ENCODE results near the gene NCAM1.

DNA sequence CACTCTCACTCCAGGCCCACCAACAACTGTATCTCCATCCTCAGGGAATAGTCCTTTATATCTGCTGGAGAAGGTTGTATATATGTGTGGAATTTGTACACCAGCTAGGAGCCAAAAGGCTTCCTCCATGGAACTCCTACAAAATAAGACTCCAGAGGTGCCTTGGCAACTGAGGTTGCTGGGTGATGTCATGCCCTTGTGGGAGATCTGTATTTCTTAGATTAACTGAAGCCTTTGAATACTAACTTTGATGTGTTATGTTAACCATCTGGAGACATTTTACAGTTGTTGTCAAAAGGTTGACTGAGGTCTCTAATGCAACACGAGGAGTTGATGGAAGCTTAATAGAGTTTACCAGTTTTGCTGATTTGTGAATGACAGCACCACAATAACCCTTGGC is 213.7 kb downstream of the NCAM1 start:
- TF ChIP-seq, protein P1, sequence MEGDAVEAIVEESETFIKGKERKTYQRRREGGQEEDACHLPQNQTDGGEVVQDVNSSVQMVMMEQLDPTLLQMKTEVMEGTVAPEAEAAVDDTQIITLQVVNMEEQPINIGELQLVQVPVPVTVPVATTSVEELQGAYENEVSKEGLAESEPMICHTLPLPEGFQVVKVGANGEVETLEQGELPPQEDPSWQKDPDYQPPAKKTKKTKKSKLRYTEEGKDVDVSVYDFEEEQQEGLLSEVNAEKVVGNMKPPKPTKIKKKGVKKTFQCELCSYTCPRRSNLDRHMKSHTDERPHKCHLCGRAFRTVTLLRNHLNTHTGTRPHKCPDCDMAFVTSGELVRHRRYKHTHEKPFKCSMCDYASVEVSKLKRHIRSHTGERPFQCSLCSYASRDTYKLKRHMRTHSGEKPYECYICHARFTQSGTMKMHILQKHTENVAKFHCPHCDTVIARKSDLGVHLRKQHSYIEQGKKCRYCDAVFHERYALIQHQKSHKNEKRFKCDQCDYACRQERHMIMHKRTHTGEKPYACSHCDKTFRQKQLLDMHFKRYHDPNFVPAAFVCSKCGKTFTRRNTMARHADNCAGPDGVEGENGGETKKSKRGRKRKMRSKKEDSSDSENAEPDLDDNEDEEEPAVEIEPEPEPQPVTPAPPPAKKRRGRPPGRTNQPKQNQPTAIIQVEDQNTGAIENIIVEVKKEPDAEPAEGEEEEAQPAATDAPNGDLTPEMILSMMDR (IDR thresholded peaks at IDR 0.05), result no peak
- TF ChIP-seq POLR2A (IDR thresholded peaks at IDR 0.05) (no peak), EP300 (IDR thresholded peaks at IDR 0.05) (no peak)

All from upper lobe of left lung (tissue), 4 donors.